Cardiac fibroblast (primary cell): ENCODE results near the gene SHROOM4.

Experiments used
- DNase-seq, 2 donors: peaks; one replicate each; pipeline versions ENCODE4 v3.0.0 to v3.0.0-alpha.2; 2010; ENCODE audit warnings: low read depth in 2 of 2
- H3K4me3 ChIP-seq, 2 donors: replicated peaks in 1 of 2; 1 replicate in 1 of 2; 2 replicates in 1 of 2; pipeline ENCODE4 v1.5.1; 2011; ENCODE audit warnings: low read depth in 2 of 2, low read length in 2 of 2, mild to moderate bottlenecking in 2 of 2, moderate library complexity in 1 of 2
- CTCF ChIP-seq: IDR thresholded peaks from one replicate; pipeline ENCODE4 v1.5.1; 2011; ENCODE audit warnings: low read depth, mild to moderate bottlenecking, low read length, inconsistent platforms

SHROOM4 gene

DNA sequence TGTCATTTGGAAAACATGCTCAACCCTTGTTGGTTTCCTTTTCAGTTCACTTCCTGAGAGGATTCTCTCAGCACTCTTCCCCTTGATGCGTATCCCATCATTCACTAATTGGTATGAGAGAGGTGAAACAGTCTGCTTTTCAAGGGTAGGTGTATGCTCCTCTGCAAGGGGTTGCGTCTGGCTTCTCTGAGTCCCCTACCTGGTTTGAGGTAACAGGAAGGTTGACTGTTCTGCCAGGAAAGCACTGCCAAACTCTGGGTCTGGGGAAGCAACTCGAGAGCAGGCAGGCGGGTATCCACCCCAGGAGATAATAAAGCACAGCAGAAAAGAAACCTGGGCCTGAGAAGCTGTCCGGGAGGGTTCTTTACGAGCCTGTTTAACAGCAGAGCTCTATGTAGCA lies 101.2 kb downstream of the SHROOM4 start:
- no peak for DNase-seq
- TF ChIP-seq CTCF = no peak
- no peak overlapping the region for H3K4me3 ChIP-seq

GRCh38 chrX:50711907-50712306 lies 102.1 kb downstream of the SHROOM4 start:
- no peak overlapping the region for H3K4me3 ChIP-seq
- no peak for DNase-seq
- no peak for TF ChIP-seq CTCF

- no peak for DNase-seq
- H3K4me3 ChIP-seq = no peak overlapping the region
- no peak for TF ChIP-seq CTCF
Measured at GRCh38 chrX:50707955-50708699, 105.9 kb downstream of the SHROOM4 start.

- no peak for TF ChIP-seq CTCF
- H3K4me3 ChIP-seq = no peak overlapping the region
- DNase-seq = no peak
Measured at GRCh38 chrX:50707405-50707804, 106.6 kb downstream of the SHROOM4 start.

- H3K4me3 ChIP-seq = no peak overlapping the region
- peak; percentile 7 to 39 for DNase-seq
- TF ChIP-seq CTCF = no peak
Measured at GRCh38 chrX:50705042-50705441, 109.0 kb downstream of the SHROOM4 start.

- DNase-seq = peak in 1 of 2 donors; percentile 29
- H3K4me3 ChIP-seq = no peak overlapping the region
- no peak for TF ChIP-seq CTCF
Measured at GRCh38 chrX:50704360-50704759, 109.6 kb downstream of the SHROOM4 start.

GRCh38 chrX:50700921-50701320 lies 113.1 kb downstream of the SHROOM4 start:
- DNase-seq = peak; percentile 5 to 61
- no peak for TF ChIP-seq CTCF
- H3K4me3 ChIP-seq = no peak overlapping the region
